K562 (cell line): ENCODE measurements around the gene CCNC. TPM values are rescaled to one million over a fixed set of nuclear protein-coding genes. Genes with fewer than 3 reads are reported as not detected.

ENCODE experiments used
- BRF1 ChIP-seq: IDR thresholded peaks from 3 replicates; pipeline ENCODE4 v1.6.1; 2011; ENCODE audit warnings: borderline replicate concordance, mild to moderate bottlenecking; ENCODE audit not compliant: insufficient read length; ENCODE audit errors: extremely low read depth
- ERF ChIP-seq: fragments of 450-650 bp; formaldehyde crosslinking; IDR thresholded peaks from 2 replicates; pipeline ENCODE4 v1.4.0; 2020; ENCODE audit warnings: mild to moderate bottlenecking, mixed read lengths
- NR2F6 ChIP-seq: fragments of 450-650 bp; formaldehyde crosslinking; IDR thresholded peaks from 2 replicates; pipeline ENCODE4 v1.4.0; 2020; ENCODE audit warnings: mild to moderate bottlenecking
- PPARD ChIP-seq: fragments of 250-450 bp; sonication (Bioruptor Pico); IDR thresholded peaks from 2 replicates; pipeline ENCODE4 v1.8.0; 2022; ENCODE audit warnings: inconsistent platforms, mild to moderate bottlenecking, moderate library complexity
- STAT5B ChIP-seq: fragments of 250-450 bp; sonication (Bioruptor Pico); IDR thresholded peaks from 2 replicates; pipeline ENCODE4 v1.8.0; 2021; ENCODE audit warnings: mild to moderate bottlenecking, inconsistent platforms
- UBTF ChIP-seq, 2 experiments: IDR thresholded peaks; 2 replicates each; pipeline ENCODE4 v1.6.1; 2012; ENCODE audit warnings: improper control_type of control experiment in 2 of 2, low read depth in 2 of 2, low read length in 2 of 2, borderline replicate concordance in 1 of 2
- ZNF124 ChIP-seq: sonication (generic); formaldehyde crosslinking; IDR thresholded peaks from 2 replicates; pipeline ENCODE4 v1.8.1; 2022; ENCODE audit warnings: missing genetic modification reagents
- ZNF280A ChIP-seq: fragments of 450-650 bp; IDR thresholded peaks from 2 replicates; pipeline ENCODE4 v1.6.1; 2018; ENCODE audit warnings: mild to moderate bottlenecking, low read depth; ENCODE audit not compliant: partially characterized antibody
- ZNF551 ChIP-seq: fragments of 250-450 bp; sonication (Bioruptor Pico); IDR thresholded peaks from 2 replicates; pipeline ENCODE4 v1.5.0; 2021; ENCODE audit warnings: mild to moderate bottlenecking, moderate library complexity
- polyA plus RNA-seq, 8 experiments: library from polyadenylated mRNA; depleted of rRNA in 4 of 8; stranded (reverse) in 5 of 8; unstranded in 3 of 8; fragments of >200 nt; fragmentation: Nextera tagmentation in 2 of 8; fragmentation: Illumina TruSeq in 1 of 8; extraction: Ambion mirVana in 2 of 8; extraction: Trizol in 1 of 8; gene quantifications; 2 replicates each; pipeline versions ENCODE4 v1.2.1 to v1.2.3, GENCODE V29; 2011 to 2014; ENCODE audit warnings: inconsistent platforms in 1 of 8, missing spikeins in 1 of 8
- total RNA-seq, 7 experiments: library from RNA; depleted of rRNA in 6 of 7; stranded (reverse); fragments of >200 nt in 6 of 7; fragmentation: Illumina TruSeq in 2 of 7; extraction: Trizol in 2 of 7; gene quantifications; 2 replicates each; pipeline versions ENCODE4 v1.2.1 to v1.2.3, GENCODE V29; 2011 to 2021; ENCODE audit warnings: low replicate concordance in 1 of 7
- TF ChIP-seq, protein P1 (sequence below): sonication (generic); formaldehyde crosslinking; IDR thresholded peaks from 2 replicates; pipeline ENCODE4 v1.4.0; 2020; ENCODE audit warnings: mild to moderate bottlenecking, missing genetic modification reagents
- TF ChIP-seq, protein P2 (sequence below): IDR thresholded peaks from 3 replicates; pipeline ENCODE4 v1.6.1; 2011; ENCODE audit warnings: borderline replicate concordance, mild to moderate bottlenecking, moderate library complexity; ENCODE audit not compliant: insufficient read length; ENCODE audit errors: extremely low read depth
- TF ChIP-seq, protein P3 (sequence below): sonication (generic); formaldehyde crosslinking; IDR thresholded peaks from 2 replicates; pipeline ENCODE4 v1.8.0; 2022; ENCODE audit warnings: mild to moderate bottlenecking, missing genetic modification reagents
- TF ChIP-seq, protein P4 (sequence below): IDR thresholded peaks from 2 replicates; pipeline ENCODE4 v1.6.1; 2012; ENCODE audit warnings: low read depth, low read length, improper control_type of control experiment, borderline replicate concordance

Gene CCNC
- total and polyA plus RNA-seq, 9 of the 15 experiments (the other 6 are each of a cell fraction or from before 2014, with no cell fraction given), result 68.7 to 177 (median 99.6) TPM

DNA sequence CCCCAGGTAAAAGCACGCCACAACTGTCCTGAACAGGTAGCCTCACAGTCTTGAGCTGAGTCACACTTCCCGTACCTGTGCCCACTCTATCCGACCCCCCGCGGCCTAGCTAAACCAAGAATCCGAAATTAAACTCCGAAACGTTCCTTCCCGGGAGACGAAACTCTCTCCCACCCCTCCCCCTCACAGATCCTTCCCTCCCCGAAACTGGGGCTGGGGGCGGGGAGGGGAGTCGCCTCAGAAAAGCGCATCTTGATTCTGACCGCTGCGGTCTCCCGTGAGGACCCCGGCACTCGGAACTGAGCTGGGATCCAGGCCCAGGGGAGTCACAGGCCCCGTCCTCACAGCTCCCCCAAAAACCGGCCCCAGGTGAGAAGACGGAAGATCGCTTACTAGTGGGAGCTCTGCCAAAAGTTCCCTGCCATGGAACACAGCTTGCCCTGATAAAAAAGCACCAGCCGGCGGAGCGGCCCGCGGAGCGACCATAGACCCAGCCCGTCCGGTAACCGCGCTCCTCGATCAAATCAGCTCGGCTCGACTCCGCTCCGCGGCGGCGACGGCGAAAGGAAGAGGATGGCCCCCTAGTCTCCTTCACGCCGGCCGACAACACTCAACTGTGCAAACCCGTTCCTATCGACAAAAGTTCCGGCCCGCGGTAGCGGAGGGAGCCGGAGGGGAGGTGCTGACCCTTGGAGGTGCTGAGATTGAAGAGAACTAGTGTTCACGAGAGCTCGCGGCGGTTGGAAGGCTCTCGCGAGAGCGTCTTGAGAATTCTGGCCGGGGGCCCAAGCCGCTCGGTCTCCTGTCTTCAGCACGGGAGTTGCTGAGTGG, at the start of gene CCNC (continued):
- peak; percentile 84 to 95; a peak in 3 of 4 replicates for TF ChIP-seq UBTF (IDR thresholded peaks at IDR 0.05; ENCODE audit: borderline replicate concordance in 1 of 2, low read depth in 2 of 2, low read length in 2 of 2)
- TF ChIP-seq ZNF551, result no peak
- TF ChIP-seq, protein P1, sequence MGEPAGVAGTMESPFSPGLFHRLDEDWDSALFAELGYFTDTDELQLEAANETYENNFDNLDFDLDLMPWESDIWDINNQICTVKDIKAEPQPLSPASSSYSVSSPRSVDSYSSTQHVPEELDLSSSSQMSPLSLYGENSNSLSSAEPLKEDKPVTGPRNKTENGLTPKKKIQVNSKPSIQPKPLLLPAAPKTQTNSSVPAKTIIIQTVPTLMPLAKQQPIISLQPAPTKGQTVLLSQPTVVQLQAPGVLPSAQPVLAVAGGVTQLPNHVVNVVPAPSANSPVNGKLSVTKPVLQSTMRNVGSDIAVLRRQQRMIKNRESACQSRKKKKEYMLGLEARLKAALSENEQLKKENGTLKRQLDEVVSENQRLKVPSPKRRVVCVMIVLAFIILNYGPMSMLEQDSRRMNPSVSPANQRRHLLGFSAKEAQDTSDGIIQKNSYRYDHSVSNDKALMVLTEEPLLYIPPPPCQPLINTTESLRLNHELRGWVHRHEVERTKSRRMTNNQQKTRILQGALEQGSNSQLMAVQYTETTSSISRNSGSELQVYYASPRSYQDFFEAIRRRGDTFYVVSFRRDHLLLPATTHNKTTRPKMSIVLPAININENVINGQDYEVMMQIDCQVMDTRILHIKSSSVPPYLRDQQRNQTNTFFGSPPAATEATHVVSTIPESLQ (CRISPR knock-in tag), result no peak; the same call in 1 of the 2 replicates
- TF ChIP-seq, protein P2, sequence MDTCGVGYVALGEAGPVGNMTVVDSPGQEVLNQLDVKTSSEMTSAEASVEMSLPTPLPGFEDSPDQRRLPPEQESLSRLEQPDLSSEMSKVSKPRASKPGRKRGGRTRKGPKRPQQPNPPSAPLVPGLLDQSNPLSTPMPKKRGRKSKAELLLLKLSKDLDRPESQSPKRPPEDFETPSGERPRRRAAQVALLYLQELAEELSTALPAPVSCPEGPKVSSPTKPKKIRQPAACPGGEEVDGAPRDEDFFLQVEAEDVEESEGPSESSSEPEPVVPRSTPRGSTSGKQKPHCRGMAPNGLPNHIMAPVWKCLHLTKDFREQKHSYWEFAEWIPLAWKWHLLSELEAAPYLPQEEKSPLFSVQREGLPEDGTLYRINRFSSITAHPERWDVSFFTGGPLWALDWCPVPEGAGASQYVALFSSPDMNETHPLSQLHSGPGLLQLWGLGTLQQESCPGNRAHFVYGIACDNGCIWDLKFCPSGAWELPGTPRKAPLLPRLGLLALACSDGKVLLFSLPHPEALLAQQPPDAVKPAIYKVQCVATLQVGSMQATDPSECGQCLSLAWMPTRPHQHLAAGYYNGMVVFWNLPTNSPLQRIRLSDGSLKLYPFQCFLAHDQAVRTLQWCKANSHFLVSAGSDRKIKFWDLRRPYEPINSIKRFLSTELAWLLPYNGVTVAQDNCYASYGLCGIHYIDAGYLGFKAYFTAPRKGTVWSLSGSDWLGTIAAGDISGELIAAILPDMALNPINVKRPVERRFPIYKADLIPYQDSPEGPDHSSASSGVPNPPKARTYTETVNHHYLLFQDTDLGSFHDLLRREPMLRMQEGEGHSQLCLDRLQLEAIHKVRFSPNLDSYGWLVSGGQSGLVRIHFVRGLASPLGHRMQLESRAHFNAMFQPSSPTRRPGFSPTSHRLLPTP, result no peak
- TF ChIP-seq, protein P3, sequence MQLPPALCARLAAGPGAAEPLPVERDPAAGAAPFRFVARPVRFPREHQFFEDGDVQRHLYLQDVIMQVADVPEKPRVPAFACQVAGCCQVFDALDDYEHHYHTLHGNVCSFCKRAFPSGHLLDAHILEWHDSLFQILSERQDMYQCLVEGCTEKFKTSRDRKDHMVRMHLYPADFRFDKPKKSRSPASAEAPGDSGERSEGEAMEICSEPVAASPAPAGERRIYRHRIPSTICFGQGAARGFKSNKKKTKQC, result no peak
- no peak for TF ChIP-seq NR2F6 (CRISPR knock-in tag)
- TF ChIP-seq, protein P4, sequence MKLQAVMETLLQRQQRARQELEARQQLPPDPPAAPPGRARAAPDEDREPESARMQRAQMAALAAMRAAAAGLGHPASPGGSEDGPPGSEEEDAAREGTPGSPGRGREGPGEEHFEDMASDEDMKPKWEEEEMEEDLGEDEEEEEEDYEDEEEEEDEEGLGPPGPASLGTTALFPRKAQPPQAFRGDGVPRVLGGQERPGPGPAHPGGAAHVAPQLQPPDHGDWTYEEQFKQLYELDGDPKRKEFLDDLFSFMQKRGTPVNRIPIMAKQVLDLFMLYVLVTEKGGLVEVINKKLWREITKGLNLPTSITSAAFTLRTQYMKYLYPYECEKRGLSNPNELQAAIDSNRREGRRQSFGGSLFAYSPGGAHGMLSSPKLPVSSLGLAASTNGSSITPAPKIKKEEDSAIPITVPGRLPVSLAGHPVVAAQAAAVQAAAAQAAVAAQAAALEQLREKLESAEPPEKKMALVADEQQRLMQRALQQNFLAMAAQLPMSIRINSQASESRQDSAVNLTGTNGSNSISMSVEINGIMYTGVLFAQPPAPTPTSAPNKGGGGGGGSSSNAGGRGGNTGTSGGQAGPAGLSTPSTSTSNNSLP, result no peak
- TF ChIP-seq ERF (CRISPR knock-in tag), result 0 out of 2 replicates have a peak, but pooled peaks have one; percentile 60
- no peak for TF ChIP-seq ZNF280A
- no peak for TF ChIP-seq BRF1
- no peak for TF ChIP-seq ZNF124 (CRISPR knock-in tag)
- no peak for TF ChIP-seq PPARD (CRISPR knock-in tag)
- TF ChIP-seq STAT5B (CRISPR knock-in tag), result no peak
